Activated B cell treated with CpG ODN at 0.5 μM for 24 hours (primary cell): Measurements from ENCODE around the gene MRPL4. TPM values are rescaled to one million over a fixed set of nuclear protein-coding genes. Genes with fewer than 3 reads are reported as not detected.

Experiments used
- ATAC-seq: fragments of 200-7000 bp; cut with Tn5 transposase; one replicate; pipeline ENCODE4 v1.10.0; 2021; ENCODE audit warnings: low read depth, mild to moderate bottlenecking, moderate library complexity
- CTCF ChIA-PET: fragments of 350-600 bp; sonication (Branson Sonifier 250); formaldehyde crosslinking; loops from one replicate; lab custom pipeline; 2021; ENCODE audit warnings: antibody characterized with exemption; lab: Charles Lee
- POLR2A ChIA-PET: fragments of 350-600 bp; sonication (Branson Sonifier 250); formaldehyde crosslinking; loops from one replicate; lab custom pipeline; 2021; ENCODE audit warnings: antibody characterized with exemption; lab: Charles Lee
- DNase-seq: peaks from one replicate; pipeline ENCODE4 v3.0.0; 2022
- H3K27ac Mint-ChIP-seq: one replicate; pipeline ENCODE4 v1.8.0; 2020; ENCODE audit warnings: mixed read lengths
- H3K27me3 Mint-ChIP-seq: one replicate; pipeline ENCODE4 v1.8.0; 2021; ENCODE audit warnings: mixed read lengths
- H3K36me3 Mint-ChIP-seq: one replicate; pipeline ENCODE4 v1.8.0; 2021; ENCODE audit warnings: low read depth, mixed read lengths
- H3K4me1 Mint-ChIP-seq: one replicate; pipeline ENCODE4 v1.8.0; 2021; ENCODE audit warnings: mixed read lengths
- H3K4me3 Mint-ChIP-seq: one replicate; pipeline ENCODE4 v1.8.0; 2020; ENCODE audit warnings: mild to moderate bottlenecking, mixed read lengths
- H3K9me3 Mint-ChIP-seq: one replicate; pipeline ENCODE4 v1.8.0; 2020; ENCODE audit warnings: mixed read lengths
- intact Hi-C: fragments of 100-400 bp; cut with micrococcal nuclease; formaldehyde crosslinking; loops from one replicate; pipeline ENCODE4 v1.15.1; 2024
- total RNA-seq: library from RNA; stranded (reverse); gene quantifications from 2 replicates; pipeline ENCODE4 v1.2.3, GENCODE V29; 2022
- TF ChIP-seq, protein P1 (sequence below): fragments of 200-600 bp; IDR thresholded peaks from one replicate; pipeline ENCODE4 v1.8.0; 2022; ENCODE audit warnings: antibody characterized with exemption, mild to moderate bottlenecking

MRPL4 gene
- total RNA-seq, 1 donor from 2014 or later: 66.9 TPM

DNA sequence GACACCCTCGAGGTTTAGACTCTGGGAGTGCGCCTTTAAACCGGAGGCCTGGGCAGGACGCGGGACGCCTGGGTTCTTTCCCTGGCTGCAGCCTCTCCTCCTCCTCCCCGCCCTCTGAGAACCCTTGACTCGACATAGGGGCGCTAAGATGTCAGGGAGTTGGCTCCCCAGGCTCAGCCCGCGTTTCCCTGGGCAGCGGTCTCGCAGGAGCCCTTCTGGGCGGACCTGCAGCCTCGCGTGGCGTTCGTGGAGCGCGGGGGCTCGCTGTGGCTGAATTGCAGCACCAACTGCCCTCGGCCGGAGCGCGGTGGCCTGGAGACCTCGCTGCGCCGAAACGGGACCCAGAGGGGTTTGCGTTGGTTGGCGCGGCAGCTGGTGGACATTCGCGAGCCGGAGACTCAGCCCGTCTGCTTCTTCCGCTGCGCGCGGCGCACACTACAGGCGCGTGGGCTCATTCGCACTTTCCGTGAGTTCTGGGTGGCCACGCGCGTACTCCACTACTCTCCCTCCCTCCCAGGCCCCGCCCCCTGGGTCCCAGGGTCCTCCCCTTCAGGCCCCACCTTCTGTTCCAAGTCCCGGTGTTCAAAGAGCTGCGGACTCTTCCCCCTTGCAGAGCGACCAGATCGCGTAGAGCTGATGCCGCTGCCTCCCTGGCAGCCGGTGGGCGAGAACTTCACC, 39.0 kb downstream of the MRPL4 start:
- Mint-ChIP-seq H3K4me3 (peak overlapping the region; percentile 73), H3K36me3 (peaks cover 5% of the 10 kb centered on the region), H3K27ac (peak overlapping the region; percentile 41), H3K9me3 (no peaks in the 10 kb centered on the region), H3K4me1 (peaks cover 81% of the 10 kb centered on the region), H3K27me3 (peaks cover 43% of the 10 kb centered on the region)
- ATAC-seq (peak; percentile 7), DNase-seq (peak; percentile 50)
- CTCF ChIA-PET: interaction anchor here (1.2 to 1.9 kb wide), 2 partner anchors 21 to 98 kb away, joined by 6 to 12 read pairs; no protein-coding TSS in a partner anchor
- intact Hi-C loops: no loop called here
- POLR2A ChIA-PET: interaction anchor here (0.8 to 6.5 kb wide), 7 partner anchors 12 to 178 kb away, joined by 3 to 128 read pairs (median 4); partner anchors contain the start of genes ICAM1 and TYK2
- TF ChIP-seq, protein P1, sequence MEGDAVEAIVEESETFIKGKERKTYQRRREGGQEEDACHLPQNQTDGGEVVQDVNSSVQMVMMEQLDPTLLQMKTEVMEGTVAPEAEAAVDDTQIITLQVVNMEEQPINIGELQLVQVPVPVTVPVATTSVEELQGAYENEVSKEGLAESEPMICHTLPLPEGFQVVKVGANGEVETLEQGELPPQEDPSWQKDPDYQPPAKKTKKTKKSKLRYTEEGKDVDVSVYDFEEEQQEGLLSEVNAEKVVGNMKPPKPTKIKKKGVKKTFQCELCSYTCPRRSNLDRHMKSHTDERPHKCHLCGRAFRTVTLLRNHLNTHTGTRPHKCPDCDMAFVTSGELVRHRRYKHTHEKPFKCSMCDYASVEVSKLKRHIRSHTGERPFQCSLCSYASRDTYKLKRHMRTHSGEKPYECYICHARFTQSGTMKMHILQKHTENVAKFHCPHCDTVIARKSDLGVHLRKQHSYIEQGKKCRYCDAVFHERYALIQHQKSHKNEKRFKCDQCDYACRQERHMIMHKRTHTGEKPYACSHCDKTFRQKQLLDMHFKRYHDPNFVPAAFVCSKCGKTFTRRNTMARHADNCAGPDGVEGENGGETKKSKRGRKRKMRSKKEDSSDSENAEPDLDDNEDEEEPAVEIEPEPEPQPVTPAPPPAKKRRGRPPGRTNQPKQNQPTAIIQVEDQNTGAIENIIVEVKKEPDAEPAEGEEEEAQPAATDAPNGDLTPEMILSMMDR: no peak

DNA sequence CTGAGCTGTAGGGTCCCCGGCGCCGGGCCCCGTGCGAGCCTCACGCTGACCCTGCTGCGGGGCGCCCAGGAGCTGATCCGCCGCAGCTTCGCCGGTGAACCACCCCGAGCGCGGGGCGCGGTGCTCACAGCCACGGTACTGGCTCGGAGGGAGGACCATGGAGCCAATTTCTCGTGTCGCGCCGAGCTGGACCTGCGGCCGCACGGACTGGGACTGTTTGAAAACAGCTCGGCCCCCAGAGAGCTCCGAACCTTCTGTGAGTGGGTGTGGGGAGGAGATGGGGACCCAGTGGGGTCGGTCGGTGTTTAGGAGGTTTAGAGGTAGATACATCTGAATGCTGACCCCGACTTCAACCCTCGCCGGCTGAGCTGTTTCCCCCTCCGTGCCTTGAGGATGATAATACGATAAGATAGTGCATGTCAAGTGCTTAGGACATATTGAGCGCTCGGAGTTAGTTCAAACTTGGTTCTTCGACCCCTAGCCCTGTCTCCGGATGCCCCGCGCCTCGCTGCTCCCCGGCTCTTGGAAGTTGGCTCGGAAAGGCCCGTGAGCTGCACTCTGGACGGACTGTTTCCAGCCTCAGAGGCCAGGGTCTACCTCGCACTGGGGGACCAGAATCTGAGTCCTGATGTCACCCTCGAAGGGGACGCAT, 39.7 kb downstream of the MRPL4 start:
- ATAC-seq (no peak), DNase-seq (no peak)
- no peaks in the 10 kb centered on the region for H3K36me3 Mint-ChIP-seq
- H3K4me3 Mint-ChIP-seq: peak overlapping the region; percentile 73
- H3K27me3 Mint-ChIP-seq: peaks cover 43% of the 10 kb centered on the region
- TF ChIP-seq, protein P1: no peak
- ChIA-PET POLR2A (interaction anchor here (0.8 to 3.7 kb wide), 6 partner anchors 12 to 178 kb away, joined by 3 to 44 read pairs (median 4); partner anchors contain the start of genes ICAM1 and TYK2), CTCF (interaction anchor here (1.2 to 1.9 kb wide), 3 partner anchors 21 to 97 kb away, joined by 4 to 12 read pairs (median 6); partner anchors contain the start of gene ICAM1)
- peaks cover 76% of the 10 kb centered on the region for H3K4me1 Mint-ChIP-seq
- intact Hi-C loops: no loop called here
- H3K27ac Mint-ChIP-seq: peak overlapping the region; percentile 41
- H3K9me3 Mint-ChIP-seq: no peaks in the 10 kb centered on the region

- CTCF ChIA-PET: interaction anchor here (1.2 to 1.9 kb wide), 3 partner anchors 21 to 97 kb away, joined by 4 to 12 read pairs (median 6); partner anchors contain the start of gene ICAM1
- TF ChIP-seq, protein P1: no peak
- POLR2A ChIA-PET: interaction anchor here (1.3 to 3.7 kb wide), 3 partner anchors 22 to 179 kb away, joined by 3 to 44 read pairs (median 7); partner anchors contain the start of genes ICAM1 and TYK2
- peak overlapping the region; percentile 59 for H3K27ac Mint-ChIP-seq
- H3K9me3 Mint-ChIP-seq: no peaks in the 10 kb centered on the region
- no peaks in the 10 kb centered on the region for H3K36me3 Mint-ChIP-seq
- peaks cover 43% of the 10 kb centered on the region for H3K27me3 Mint-ChIP-seq
- intact Hi-C loops: no loop called here
- peak overlapping the region; percentile 73 for H3K4me3 Mint-ChIP-seq
- peak; percentile 50 for DNase-seq
- H3K4me1 Mint-ChIP-seq: peaks cover 70% of the 10 kb centered on the region
- peak; percentile 16 for ATAC-seq
Measured at GRCh38 chr19:10292206-10292788, 40.3 kb downstream of the MRPL4 start.

DNA sequence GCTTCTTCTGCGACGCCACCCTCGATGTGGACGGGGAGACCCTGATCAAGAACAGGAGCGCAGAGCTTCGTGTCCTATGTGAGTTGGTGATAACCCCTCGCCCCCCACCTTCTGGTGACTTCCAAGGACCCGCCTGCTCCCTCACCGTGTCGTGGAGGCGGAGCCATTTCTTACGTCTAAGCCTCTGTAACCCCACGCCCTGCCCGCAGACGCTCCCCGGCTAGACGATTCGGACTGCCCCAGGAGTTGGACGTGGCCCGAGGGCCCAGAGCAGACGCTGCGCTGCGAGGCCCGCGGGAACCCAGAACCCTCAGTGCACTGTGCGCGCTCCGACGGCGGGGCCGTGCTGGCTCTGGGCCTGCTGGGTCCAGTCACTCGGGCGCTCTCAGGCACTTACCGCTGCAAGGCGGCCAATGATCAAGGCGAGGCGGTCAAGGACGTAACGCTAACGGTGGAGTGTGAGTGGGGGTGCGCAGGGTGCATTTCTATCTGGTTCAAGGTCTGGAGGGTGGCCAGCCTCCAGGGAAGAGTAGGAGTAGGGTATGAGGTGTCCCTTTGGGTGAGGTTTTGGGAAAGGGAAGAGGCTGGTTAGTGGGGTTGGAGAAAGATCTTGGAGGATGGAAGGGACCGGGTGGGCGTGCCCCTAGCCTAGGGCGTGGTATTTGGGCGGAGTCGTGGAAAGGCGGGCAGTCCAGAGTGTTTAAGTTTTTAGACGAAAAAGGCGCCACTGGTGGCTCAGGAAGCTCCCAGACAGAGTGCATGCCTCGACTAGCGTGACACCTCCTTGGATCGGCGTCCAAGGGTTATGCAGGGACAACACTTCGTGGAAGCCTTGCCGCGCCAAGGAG, 41.0 kb downstream of the MRPL4 start:
- peak overlapping the region; percentile 59 for H3K27ac Mint-ChIP-seq
- TF ChIP-seq, protein P1: no peak
- intact Hi-C loops: no loop called here
- CTCF ChIA-PET: interaction anchor here (1.5 to 1.9 kb wide), 2 partner anchors 22 to 23 kb away, joined by 4 to 12 read pairs; partner anchors contain the start of gene ICAM1
- POLR2A ChIA-PET: interaction anchor here (0.5 to 3.7 kb wide), 3 partner anchors 22 to 191 kb away, joined by 3 to 44 read pairs (median 7); partner anchors contain the start of genes ICAM1 and TYK2
- peaks cover 63% of the 10 kb centered on the region for H3K4me1 Mint-ChIP-seq
- DNase-seq (no peak), ATAC-seq (no peak)
- H3K9me3 Mint-ChIP-seq: no peaks in the 10 kb centered on the region
- H3K36me3 Mint-ChIP-seq: no peaks in the 10 kb centered on the region
- H3K27me3 Mint-ChIP-seq: peaks cover 41% of the 10 kb centered on the region
- peak overlapping the region; percentile 73 for H3K4me3 Mint-ChIP-seq
